GM12878 (cell line): Measurements from ENCODE around the gene TRMO. TPM values are rescaled to one million over a fixed set of nuclear protein-coding genes. Genes with fewer than 3 reads are reported as not detected.

Experiments used
- ATAC-seq: fragments of 200-7000 bp; cut with Tn5 transposase; 3 replicates; pipeline ENCODE4 v1.9.1; 2020; ENCODE audit warnings: mild to moderate bottlenecking, moderate library complexity
- BruUV-seq: library from RNA; stranded (reverse); fragments of 400-500 nt; replicated peaks from 2 replicates; lab custom pipeline; 2021; lab: Mats Ljungman, UMichigan
- CTCF ChIA-PET: fragments of 300-600 bp; sonication (Branson Sonifier 250); formaldehyde crosslinking; extraction: SDS; loops from one replicate; lab custom pipeline; 2021; ENCODE audit warnings: inconsistent platforms; lab: Yijun Ruan, JAX
- POLR2A ChIA-PET: fragments of 350-600 bp; formaldehyde crosslinking; extraction: SDS; loops from one replicate; lab custom pipeline; 2021; ENCODE audit warnings: inconsistent platforms; lab: Charles Lee
- RAD21 ChIA-PET: fragments of 300-600 bp; sonication (Branson Sonifier 250); formaldehyde crosslinking; loops from one replicate; lab custom pipeline; 2023; ENCODE audit warnings: antibody characterized with exemption; ENCODE audit not compliant: unreplicated experiment; lab: Charles Lee
- SMC1A ChIA-PET: fragments of 300-600 bp; sonication (Branson Sonifier 250); formaldehyde crosslinking; loops from one replicate; lab custom pipeline; 2023; ENCODE audit not compliant: unreplicated experiment, uncharacterized antibody; lab: Charles Lee
- DNase-seq: peaks from one replicate; pipeline ENCODE4 v3.0.0-alpha.2; 2011; ENCODE audit warnings: low read depth, low spot score
- FAIRE-seq: peaks from 3 replicates; lab custom pipeline; 2011; peaks lifted over from hg19 to GRCh38; lab: Jason Lieb, UNC
- H2AFZ ChIP-seq: 2 replicates; pipeline ENCODE4 v1.6.0; 2011; ENCODE audit warnings: low read depth, low read length, control low read depth; ENCODE audit not compliant: control insufficient read depth
- H3K27ac ChIP-seq: 2 replicates; pipeline ENCODE4 v1.5.1; 2011; ENCODE audit warnings: control low read depth; ENCODE audit not compliant: control insufficient read depth, insufficient read depth
- H3K27me3 ChIP-seq, 2 experiments: replicated peaks in 1 of 2; 2 replicates each; pipeline versions ENCODE4 v1.6.0 to v1.6.1; 2011; ENCODE audit warnings: low read length in 1 of 2; ENCODE audit not compliant: control insufficient read depth in 2 of 2, insufficient read depth in 2 of 2
- H3K36me3 ChIP-seq, 2 experiments: 2 replicates each; pipeline ENCODE4 v1.5.1; 2011; ENCODE audit warnings: low read length in 1 of 2; ENCODE audit not compliant: control insufficient read depth in 2 of 2, insufficient read depth in 2 of 2
- H3K4me1 ChIP-seq: 2 replicates; pipeline ENCODE4 v1.6.1; 2011; ENCODE audit warnings: mild to moderate bottlenecking, low read length, moderate library complexity, mixed read lengths; ENCODE audit not compliant: control insufficient read depth, insufficient read depth
- H3K4me2 ChIP-seq: 2 replicates; pipeline ENCODE4 v1.6.0; 2011; ENCODE audit warnings: control low read depth; ENCODE audit not compliant: control insufficient read depth, insufficient read depth
- H3K4me3 ChIP-seq: fragments of 200-600 bp; sonication (generic); 2 replicates; pipeline ENCODE4 v1.5.1; 2016
- H3K79me2 ChIP-seq: 2 replicates; pipeline ENCODE4 v1.6.0; 2011; ENCODE audit warnings: low read length; ENCODE audit not compliant: control insufficient read depth, insufficient read depth
- H3K9ac ChIP-seq: 2 replicates; pipeline ENCODE4 v1.8.0; 2011; ENCODE audit warnings: low read length, control low read depth, mixed read lengths; ENCODE audit not compliant: control insufficient read depth, insufficient read depth
- H3K9me3 ChIP-seq: replicated peaks from 3 replicates; pipeline ENCODE4 v1.5.1; 2011; ENCODE audit warnings: mild to moderate bottlenecking, low read length; ENCODE audit not compliant: control insufficient read depth, insufficient read depth
- H4K20me1 ChIP-seq: 2 replicates; pipeline ENCODE4 v1.6.0; 2011; ENCODE audit not compliant: control insufficient read depth, insufficient read depth
- DPF2 ChIP-seq: fragments of 450-650 bp; IDR thresholded peaks from 2 replicates; pipeline ENCODE4 v1.6.1; 2017; ENCODE audit warnings: mild to moderate bottlenecking
- RB1 ChIP-seq: fragments of 450-650 bp; formaldehyde crosslinking; IDR thresholded peaks from 2 replicates; pipeline ENCODE4 v1.6.1; 2017; ENCODE audit warnings: mild to moderate bottlenecking, borderline replicate concordance
- STAT3 ChIP-seq: IDR thresholded peaks from 2 replicates; pipeline ENCODE4 v1.6.1; 2011; ENCODE audit warnings: low read depth, low read length, improper control_type of control experiment
- USF1 ChIP-seq: IDR thresholded peaks from 2 replicates; pipeline ENCODE4 v1.6.1; 2011; ENCODE audit warnings: borderline replicate concordance, low read depth, mild to moderate bottlenecking, moderate library complexity, mixed read lengths, low read length; ENCODE audit not compliant: insufficient read depth; ENCODE audit errors: extremely low read length
- WRNIP1 ChIP-seq: IDR thresholded peaks from 2 replicates; pipeline ENCODE4 v1.6.1; 2011; ENCODE audit warnings: low read depth, low read length, improper control_type of control experiment, borderline replicate concordance
- YY1 ChIP-seq: IDR thresholded peaks from 2 replicates; pipeline ENCODE4 v1.6.1; 2011; ENCODE audit warnings: low read depth, mild to moderate bottlenecking, low read length
- WGBS: methylation state at CpG from one replicate; pipeline ENCODE4 v1.1.6; 2016; ENCODE audit warnings: low lambda C conversion rate; ENCODE audit not compliant: insufficient replicate concordance, insufficient coverage; ENCODE audit errors: missing lambda C conversion rate; 5-methylcytosine and 5-hydroxymethylcytosine counted together
- in situ Hi-C: fragments of 300-500 bp; cut with MboI; formaldehyde crosslinking; loops from 9 replicates; pipeline ENCODE4 v1.14.3; 2018; ENCODE audit warnings: mixed read lengths
- intact Hi-C: fragments of 100-400 bp; cut with micrococcal nuclease; formaldehyde crosslinking; loops from one replicate; pipeline ENCODE4 v1.14.2; 2022; ENCODE audit not compliant: unreplicated experiment
- polyA plus RNA-seq, 11 experiments: library from polyadenylated mRNA; depleted of rRNA in 4 of 11; unstranded in 6 of 11; stranded (reverse) in 5 of 11; fragments of >200 nt; fragmentation: Nextera tagmentation in 4 of 11; fragmentation: Illumina TruSeq in 1 of 11; extraction: Ambion mirVana in 4 of 11; extraction: Trizol in 1 of 11; gene quantifications; 1 replicate in 1 of 11; 2 replicates in 10 of 11; pipeline versions ENCODE4 v1.2.1 to v1.2.3, GENCODE V29; 2011 to 2016; ENCODE audit warnings: inconsistent platforms in 2 of 11, missing spikeins in 2 of 11, low read depth in 1 of 11
- total RNA-seq, 4 experiments: library from RNA; depleted of rRNA in 3 of 4; stranded (reverse); fragments of >200 nt in 3 of 4; fragmentation: Illumina TruSeq in 1 of 4; extraction: Trizol in 1 of 4; gene quantifications; 2 replicates each; pipeline versions ENCODE4 v1.2.1 to v1.2.3, GENCODE V29; 2013 to 2021

TRMO gene
- total and polyA plus RNA-seq, 10 of the 15 experiments (the other 5 are each of a cell fraction or from before 2014, with no cell fraction given) = 5.8 to 23.6 (median 15.3) TPM

GRCh38 chr9:97962575-97962974 lies 40.3 kb upstream of the TRMO start (continued):
- TF ChIP-seq YY1 (no peak), STAT3 (no peak), DPF2 (no peak), WRNIP1 (no peak)

GRCh38 chr9:97962136-97962535 lies 39.8 kb upstream of the TRMO start:
- Histone ChIP-seq H3K4me1 (no peaks in the 10 kb centered on the region), H3K4me3 (no peak overlapping the region), H4K20me1 (no peaks in the 10 kb centered on the region), H3K27ac (no peak overlapping the region), H3K9me3 (no peaks in the 10 kb centered on the region), H3K9ac (no peak overlapping the region), H2AFZ (no peak overlapping the region), H3K4me2 (no peak overlapping the region), H3K27me3 (no peaks in the 10 kb centered on the region; a peak in 2 of 4 replicates), H3K36me3 (no peaks in the 10 kb centered on the region), H3K79me2 (no peaks in the 10 kb centered on the region)
- ChIA-PET CTCF (interaction anchor here (1.1 to 2.3 kb wide), 3 partner anchors 36 to 72 kb away, joined by 5 to 8 read pairs (median 7); partner anchors contain the start of gene TRMO), POLR2A (no interaction called here), RAD21 (interaction anchor here (1.1 kb wide), 1 partner anchor 39 kb away, joined by 3 read pairs; no protein-coding TSS in a partner anchor), SMC1A (interaction anchor here (1.0 to 1.3 kb wide), 3 partner anchors 8 to 139 kb away, joined by 3 to 4 read pairs (median 3); no protein-coding TSS in a partner anchor)
- in situ Hi-C loops (no loop called here), intact Hi-C loops (no loop called here)
- no peak for TF ChIP-seq RB1
- no peak for TF ChIP-seq USF1
- 52% methylated on average over 4 of the region's 4 CpGs for WGBS
- FAIRE-seq (no peak), DNase-seq (no peak), ATAC-seq (no peak)
- no TSS peak for BruUV-seq
